Peyer's patch (tissue), 4 donors: Measurements from ENCODE around the gene DOK4.

Source experiments
- POLR2A ChIP-seq, 2 donors: fragments of 450-650 bp; IDR thresholded peaks; one replicate each; pipeline ENCODE4 v1.5.1; 2017; ENCODE audit warnings: antibody characterized with exemption in 2 of 2, mild to moderate bottlenecking in 2 of 2, moderate library complexity in 2 of 2
- TF ChIP-seq, protein P1 (sequence below), 6 experiments: fragments of 450-650 bp in 4 of 6; fragments of 200-600 bp in 2 of 6; sonication (generic) in 1 of 6; IDR thresholded peaks; one replicate each; pipeline ENCODE4 v1.5.1; 2017 to 2019; ENCODE audit warnings: antibody characterized with exemption in 6 of 6, mild to moderate bottlenecking in 3 of 6, moderate library complexity in 1 of 6

DNA sequence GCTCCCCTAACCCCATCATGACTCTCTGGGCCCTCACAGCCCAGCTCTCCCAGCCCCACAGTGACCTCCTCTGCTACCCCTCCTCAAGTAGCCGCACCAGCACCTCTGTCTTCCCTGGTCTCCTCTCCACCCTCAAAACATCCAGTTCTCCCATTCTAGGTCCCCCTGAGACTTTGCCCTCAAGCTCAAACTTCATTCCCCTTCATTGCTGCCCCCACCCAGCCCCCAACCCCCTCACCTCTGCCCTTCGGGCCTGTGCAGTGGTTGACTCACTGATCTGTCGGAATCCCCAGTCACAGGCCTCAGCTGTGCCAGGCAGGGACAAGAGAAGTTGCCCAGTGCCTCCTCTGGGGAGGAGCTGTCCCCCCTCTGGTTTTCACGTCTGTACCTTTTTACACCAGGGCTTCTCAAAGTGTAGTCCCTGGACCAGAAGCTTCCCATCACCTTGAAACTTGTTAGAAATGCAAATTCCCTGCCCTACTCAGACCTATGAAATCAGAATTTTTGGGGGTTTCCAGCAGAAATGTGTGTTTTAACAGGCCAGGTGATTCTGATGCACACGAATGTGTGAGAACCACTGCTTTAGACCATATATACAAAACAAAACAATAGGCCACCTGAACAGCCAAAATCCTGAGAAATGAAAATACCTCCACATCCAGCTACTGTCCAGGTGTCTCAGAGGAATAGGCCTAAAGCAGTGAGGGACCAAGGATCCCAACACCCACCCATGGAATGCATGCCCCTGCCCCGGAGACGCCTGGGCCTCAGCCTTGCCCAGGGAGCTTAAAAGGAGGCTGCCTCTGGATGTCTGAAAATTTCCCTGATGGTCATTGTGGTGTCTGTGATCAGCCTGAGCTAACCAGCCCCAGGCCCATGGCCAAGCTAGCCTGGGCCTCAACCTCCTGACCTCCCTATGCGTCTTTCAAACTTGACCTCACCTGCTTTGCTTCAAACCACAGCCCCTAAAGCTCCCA is 853 bp upstream of the DOK4 start:
- TF ChIP-seq, protein P1, sequence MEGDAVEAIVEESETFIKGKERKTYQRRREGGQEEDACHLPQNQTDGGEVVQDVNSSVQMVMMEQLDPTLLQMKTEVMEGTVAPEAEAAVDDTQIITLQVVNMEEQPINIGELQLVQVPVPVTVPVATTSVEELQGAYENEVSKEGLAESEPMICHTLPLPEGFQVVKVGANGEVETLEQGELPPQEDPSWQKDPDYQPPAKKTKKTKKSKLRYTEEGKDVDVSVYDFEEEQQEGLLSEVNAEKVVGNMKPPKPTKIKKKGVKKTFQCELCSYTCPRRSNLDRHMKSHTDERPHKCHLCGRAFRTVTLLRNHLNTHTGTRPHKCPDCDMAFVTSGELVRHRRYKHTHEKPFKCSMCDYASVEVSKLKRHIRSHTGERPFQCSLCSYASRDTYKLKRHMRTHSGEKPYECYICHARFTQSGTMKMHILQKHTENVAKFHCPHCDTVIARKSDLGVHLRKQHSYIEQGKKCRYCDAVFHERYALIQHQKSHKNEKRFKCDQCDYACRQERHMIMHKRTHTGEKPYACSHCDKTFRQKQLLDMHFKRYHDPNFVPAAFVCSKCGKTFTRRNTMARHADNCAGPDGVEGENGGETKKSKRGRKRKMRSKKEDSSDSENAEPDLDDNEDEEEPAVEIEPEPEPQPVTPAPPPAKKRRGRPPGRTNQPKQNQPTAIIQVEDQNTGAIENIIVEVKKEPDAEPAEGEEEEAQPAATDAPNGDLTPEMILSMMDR (IDR thresholded peaks at IDR 0.05), result no peak
- TF ChIP-seq POLR2A (IDR thresholded peaks at IDR 0.05), result no peak
